Stimulated activated CD4-positive, alpha-beta T cell treated with anti-CD3 and anti-CD28 coated beads, Interleukin-15, amount 100 ng/mL, for 24 hours (primary cell): ENCODE results near the gene ZNF740.
"Not testable (repeated sequence)": the region's sequence is repeated elsewhere in the genome, so short reads cannot be mapped to it uniquely, and the experiment has no call there.

ENCODE experiments used
- DNase-seq: peaks from one replicate; pipeline ENCODE4 v3.0.0-alpha.2; 2020

Gene ZNF740

GRCh38 chr12:53180220-53180930, at the start of gene ZNF740, which contains the start of gene CSAD:
TSS of gene ZNF740 (plus strand) at chr12:53180722. CDS start at chr12:53181984, 1,262 bp downstream.
TSS of gene CSAD (minus strand) at chr12:53180925. CDS start at chr12:53173470, 7,455 bp downstream.
- DNase-seq: peak; percentile 99

GRCh38 chr12:53131844-53132243, 48.7 kb upstream of the ZNF740 start:
- DNase-seq: no peak

- DNase-seq: no peak
Measured at GRCh38 chr12:53133722-53134121, 46.8 kb upstream of the ZNF740 start.

- no peak for DNase-seq
Measured at GRCh38 chr12:53143355-53143754, 37.2 kb upstream of the ZNF740 start.

- no peak for DNase-seq
Measured at GRCh38 chr12:53145383-53146260, 34.9 kb upstream of the ZNF740 start.

- no peak for DNase-seq
Measured at GRCh38 chr12:53147181-53147580, 33.3 kb upstream of the ZNF740 start.

- no peak for DNase-seq
Measured at GRCh38 chr12:53147653-53148052, 32.9 kb upstream of the ZNF740 start.

GRCh38 chr12:53151039-53151438, 29.5 kb upstream of the ZNF740 start:
- no peak for DNase-seq

- no peak for DNase-seq
Measured at GRCh38 chr12:53152390-53152789, 28.1 kb upstream of the ZNF740 start.

- DNase-seq: peak; percentile 93
Measured at GRCh38 chr12:53159195-53159839, 21.2 kb upstream of the ZNF740 start.

GRCh38 chr12:53160000-53160399, 20.5 kb upstream of the ZNF740 start:
- DNase-seq: no peak

GRCh38 chr12:53160673-53161072, 19.8 kb upstream of the ZNF740 start:
- DNase-seq: no peak

GRCh38 chr12:53161119-53161911, 19.2 kb upstream of the ZNF740 start:
- DNase-seq: no peak

- not testable (repeated sequence) for DNase-seq
Measured at GRCh38 chr12:53163008-53163407, 17.5 kb upstream of the ZNF740 start.

- no peak for DNase-seq
Measured at GRCh38 chr12:53166837-53167236, 13.7 kb upstream of the ZNF740 start.

- DNase-seq: no peak
Measured at GRCh38 chr12:53169644-53170043, 10.9 kb upstream of the ZNF740 start.

- DNase-seq: no peak
Measured at GRCh38 chr12:53170215-53170614, 10.3 kb upstream of the ZNF740 start.

- no peak for DNase-seq
Measured at GRCh38 chr12:53170876-53171724, 9.4 kb upstream of the ZNF740 start.

- no peak for DNase-seq
Measured at GRCh38 chr12:53171725-53172329, 8.7 kb upstream of the ZNF740 start.

- no peak for DNase-seq
Measured at GRCh38 chr12:53172352-53172751, 8.2 kb upstream of the ZNF740 start.

GRCh38 chr12:53173085-53173715, 7.3 kb upstream of the ZNF740 start:
- DNase-seq: no peak
